ENCODE results near the gene LCN6. TPM values are rescaled to one million over a fixed set of nuclear protein-coding genes. Genes with fewer than 3 reads are reported as not detected.

The LCN6 gene
- polyA plus RNA-seq, 6 donors from 2014 or later: not detected

GRCh38 chr9:136732444-136733178, 15.7 kb downstream of the LCN6 start:
- no peaks in the 10 kb centered on the region for H3K9me3 Mint-ChIP-seq
- H3K4me3 Mint-ChIP-seq: peak overlapping the region in 1 of 8 donors; percentile 40
- no peak overlapping the region for H3K27ac Mint-ChIP-seq
- H3K36me3 Mint-ChIP-seq: no peaks in the 10 kb centered on the region
- H3K4me1 Mint-ChIP-seq: peaks cover 8 to 44% (median 29%) of the 10 kb centered on the region in 3 donors
- no peak for DNase-seq
- no peaks in the 10 kb centered on the region for H3K27me3 Mint-ChIP-seq
- no peak for ATAC-seq (ENCODE audit: low read depth in 2 of 2)

- peak overlapping the region in 3 of 6 donors; percentile 37 to 92 (median 56) for H3K27ac Mint-ChIP-seq
- H3K4me1 Mint-ChIP-seq: peaks cover 19 to 62% (median 39%) of the 10 kb centered on the region in 3 donors
- DNase-seq (no peak), ATAC-seq (ENCODE audit: low read depth in 2 of 2) (no peak)
- peaks cover 7 to 9% of the 10 kb centered on the region in 2 donors for H3K36me3 Mint-ChIP-seq
- H3K27me3 Mint-ChIP-seq: peaks cover 0 to 3% (median 0%) of the 10 kb centered on the region in 3 donors
- no peaks in the 10 kb centered on the region for H3K9me3 Mint-ChIP-seq
- peak overlapping the region; percentile 22 to 95 (median 74) for H3K4me3 Mint-ChIP-seq
Observed at GRCh38 chr9:136729926-136730325, 18.4 kb downstream of the LCN6 start.

- Mint-ChIP-seq H3K4me1 (peaks cover 23 to 69% (median 44%) of the 10 kb centered on the region in 3 donors), H3K36me3 (peaks cover 7 to 14% of the 10 kb centered on the region in 2 donors), H3K27ac (peak overlapping the region in 2 of 6 donors; percentile 73 to 92), H3K9me3 (no peaks in the 10 kb centered on the region), H3K4me3 (peak overlapping the region; percentile 9 to 95 (median 74)), H3K27me3 (peaks cover 0 to 3% (median 0%) of the 10 kb centered on the region in 3 donors)
- ATAC-seq (ENCODE audit: low read depth in 2 of 2): no peak
- DNase-seq: no peak
Observed at GRCh38 chr9:136729144-136729543, 19.2 kb downstream of the LCN6 start.

- no peak for DNase-seq
- H3K27ac Mint-ChIP-seq: peak overlapping the region in 1 of 6 donors; percentile 92
- peaks cover 0 to 3% (median 0%) of the 10 kb centered on the region in 3 donors for H3K27me3 Mint-ChIP-seq
- H3K9me3 Mint-ChIP-seq: no peaks in the 10 kb centered on the region
- H3K4me3 Mint-ChIP-seq: peak overlapping the region; percentile 51 to 95 (median 74)
- H3K4me1 Mint-ChIP-seq: peaks cover 23 to 69% (median 49%) of the 10 kb centered on the region in 3 donors
- peak in 1 of 2 donors; percentile 3 for ATAC-seq (ENCODE audit: low read depth in 2 of 2)
- H3K36me3 Mint-ChIP-seq: peaks cover 7 to 19% of the 10 kb centered on the region in 2 donors
Observed at GRCh38 chr9:136728548-136729123, 19.7 kb downstream of the LCN6 start.

GRCh38 chr9:136728080-136728547, 20.2 kb downstream of the LCN6 start:
- Mint-ChIP-seq H3K36me3 (peaks cover 7 to 22% of the 10 kb centered on the region in 2 donors), H3K27me3 (peaks cover 0 to 3% (median 0%) of the 10 kb centered on the region in 3 donors), H3K9me3 (no peaks in the 10 kb centered on the region), H3K4me3 (peak overlapping the region; percentile 66 to 99 (median 95)), H3K4me1 (peaks cover 22 to 67% (median 53%) of the 10 kb centered on the region in 3 donors), H3K27ac (peak overlapping the region in 3 of 6 donors; percentile 86 to 94 (median 92))
- peak; percentile 66 to 70 for ATAC-seq (ENCODE audit: low read depth in 2 of 2)
- DNase-seq: peak; percentile 91

GRCh38 chr9:136726631-136727191, 21.6 kb downstream of the LCN6 start:
- peaks cover 0 to 3% (median 0%) of the 10 kb centered on the region in 3 donors for H3K27me3 Mint-ChIP-seq
- DNase-seq (peak; percentile 47), ATAC-seq (ENCODE audit: low read depth in 2 of 2) (peak; percentile 51 to 54)
- peaks cover 15 to 56% (median 48%) of the 10 kb centered on the region in 3 donors for H3K4me1 Mint-ChIP-seq
- H3K4me3 Mint-ChIP-seq: peak overlapping the region; percentile 88 to 99 (median 97)
- H3K36me3 Mint-ChIP-seq: peaks cover 7 to 22% of the 10 kb centered on the region in 2 donors
- H3K27ac Mint-ChIP-seq: peak overlapping the region; percentile 92 to 99 (median 96)
- H3K9me3 Mint-ChIP-seq: no peaks in the 10 kb centered on the region

GRCh38 chr9:136726118-136726517, 22.2 kb downstream of the LCN6 start:
- peaks cover 0 to 3% (median 0%) of the 10 kb centered on the region in 3 donors for H3K27me3 Mint-ChIP-seq
- peak overlapping the region; percentile 88 to 99 (median 97) for H3K4me3 Mint-ChIP-seq
- peaks cover 18 to 55% (median 52%) of the 10 kb centered on the region in 3 donors for H3K4me1 Mint-ChIP-seq
- peaks cover 7 to 22% of the 10 kb centered on the region in 2 donors for H3K36me3 Mint-ChIP-seq
- no peaks in the 10 kb centered on the region for H3K9me3 Mint-ChIP-seq
- ATAC-seq (ENCODE audit: low read depth in 2 of 2) (no peak), DNase-seq (no peak)
- H3K27ac Mint-ChIP-seq: peak overlapping the region; percentile 92 to 99 (median 96)

- Mint-ChIP-seq H3K9me3 (no peaks in the 10 kb centered on the region), H3K4me3 (peak overlapping the region in 6 of 8 donors; percentile 10 to 99 (median 96)), H3K27me3 (peaks cover 0 to 3% (median 0%) of the 10 kb centered on the region in 3 donors), H3K36me3 (peaks cover 7 to 22% of the 10 kb centered on the region in 2 donors), H3K27ac (peak overlapping the region in 3 of 6 donors; percentile 11 to 92 (median 86)), H3K4me1 (peaks cover 19 to 53% (median 53%) of the 10 kb centered on the region in 3 donors)
- no peak for ATAC-seq (ENCODE audit: low read depth in 2 of 2)
- DNase-seq: no peak
Observed at GRCh38 chr9:136725612-136726011, 22.7 kb downstream of the LCN6 start.

GRCh38 chr9:136724772-136725171, 23.6 kb downstream of the LCN6 start:
- Mint-ChIP-seq H3K36me3 (peaks cover 7 to 22% of the 10 kb centered on the region in 2 donors), H3K4me3 (peak overlapping the region in 4 of 8 donors; percentile 12 to 95 (median 48)), H3K27me3 (peaks cover 0 to 3% (median 0%) of the 10 kb centered on the region in 3 donors), H3K4me1 (peaks cover 19 to 50% (median 45%) of the 10 kb centered on the region in 3 donors), H3K27ac (peak overlapping the region in 1 of 6 donors; percentile 24), H3K9me3 (no peaks in the 10 kb centered on the region)
- no peak for DNase-seq
- no peak for ATAC-seq (ENCODE audit: low read depth in 2 of 2)

- DNase-seq (no peak), ATAC-seq (ENCODE audit: low read depth in 2 of 2) (no peak)
- peaks cover 7 to 22% of the 10 kb centered on the region in 2 donors for H3K36me3 Mint-ChIP-seq
- peak overlapping the region in 4 of 6 donors; percentile 31 to 62 (median 42) for H3K27ac Mint-ChIP-seq
- H3K27me3 Mint-ChIP-seq: peaks cover 0 to 3% (median 0%) of the 10 kb centered on the region in 3 donors
- peaks cover 19 to 47% (median 43%) of the 10 kb centered on the region in 3 donors for H3K4me1 Mint-ChIP-seq
- peak overlapping the region in 4 of 8 donors; percentile 28 to 95 (median 52) for H3K4me3 Mint-ChIP-seq
- H3K9me3 Mint-ChIP-seq: no peaks in the 10 kb centered on the region
Observed at GRCh38 chr9:136723989-136724388, 24.3 kb downstream of the LCN6 start.

- peaks cover 7 to 22% of the 10 kb centered on the region in 2 donors for H3K36me3 Mint-ChIP-seq
- ATAC-seq (ENCODE audit: low read depth in 2 of 2): no peak
- peaks cover 0 to 3% (median 0%) of the 10 kb centered on the region in 3 donors for H3K27me3 Mint-ChIP-seq
- H3K9me3 Mint-ChIP-seq: no peaks in the 10 kb centered on the region
- peaks cover 22 to 52% (median 45%) of the 10 kb centered on the region in 3 donors for H3K4me1 Mint-ChIP-seq
- peak overlapping the region in 2 of 8 donors; percentile 56 to 95 for H3K4me3 Mint-ChIP-seq
- no peak for DNase-seq
- H3K27ac Mint-ChIP-seq: peak overlapping the region in 2 of 6 donors; percentile 31 to 37
Observed at GRCh38 chr9:136723362-136723976, 24.9 kb downstream of the LCN6 start.

- Mint-ChIP-seq H3K27ac (peak overlapping the region in 1 of 6 donors; percentile 63), H3K4me1 (peaks cover 25 to 55% (median 50%) of the 10 kb centered on the region in 3 donors)
- no peak for ATAC-seq (ENCODE audit: low read depth in 2 of 2)
Observed at GRCh38 chr9:136722969-136723356, 25.4 kb downstream of the LCN6 start.

More at GRCh38 chr9:136722969-136723356, 25.4 kb downstream of the LCN6 start:
- Mint-ChIP-seq H3K9me3 (no peaks in the 10 kb centered on the region), H3K4me3 (no peak overlapping the region), H3K27me3 (peaks cover 0 to 3% (median 0%) of the 10 kb centered on the region in 3 donors), H3K36me3 (peaks cover 7 to 22% of the 10 kb centered on the region in 2 donors)
- no peak for DNase-seq
